Gastroesophageal sphincter (tissue), 2 donors: ENCODE measurements around the gene ZNHIT6.

Source experiments
- EP300 ChIP-seq: sonication (generic); formaldehyde crosslinking; IDR thresholded peaks from one replicate; pipeline ENCODE4 v1.6.1; 2017; ENCODE audit warnings: antibody characterized with exemption, mild to moderate bottlenecking
- POLR2A ChIP-seq, 2 donors: fragments of 450-650 bp; IDR thresholded peaks; one replicate each; pipeline ENCODE4 v1.6.1; 2017; ENCODE audit warnings: antibody characterized with exemption in 2 of 2, mild to moderate bottlenecking in 2 of 2, moderate library complexity in 1 of 2
- POLR2AphosphoS5 ChIP-seq: sonication (generic); formaldehyde crosslinking; IDR thresholded peaks from one replicate; pipeline ENCODE4 v1.6.1; 2017; ENCODE audit warnings: antibody characterized with exemption

GRCh38 chr1:85617633-85618100, 90.6 kb downstream of the ZNHIT6 start:
- TF ChIP-seq POLR2A (IDR thresholded peaks at IDR 0.05) (no peak), POLR2AphosphoS5 (no peak), EP300 (no peak)
